AG09309 (cell line): ENCODE data around the gene PFDN1.

ENCODE experiments used
- DNase-seq: peaks from one replicate; pipeline ENCODE4 v3.0.0-alpha.2; 2010; ENCODE audit warnings: low read depth
- H3K4me3 ChIP-seq: 2 replicates; pipeline ENCODE4 v1.5.1; 2011; ENCODE audit warnings: mild to moderate bottlenecking, low read depth, low read length, moderate library complexity; ENCODE audit not compliant: control insufficient read depth
- CTCF ChIP-seq: IDR thresholded peaks from 2 replicates; pipeline ENCODE4 v1.5.1; 2011; ENCODE audit warnings: mild to moderate bottlenecking, low read depth, low read length, inconsistent platforms; ENCODE audit not compliant: insufficient read depth, control insufficient read depth; ENCODE audit errors: missing control alignments

PFDN1 gene

GRCh38 chr5:140282266-140282665 is 20.6 kb downstream of the PFDN1 start:
- no peak overlapping the region for H3K4me3 ChIP-seq
- TF ChIP-seq CTCF, result no peak
- DNase-seq, result no peak

GRCh38 chr5:140275837-140276236 is 27.1 kb downstream of the PFDN1 start:
- no peak for TF ChIP-seq CTCF
- H3K4me3 ChIP-seq, result no peak overlapping the region
- DNase-seq, result no peak

- TF ChIP-seq CTCF, result no peak
- no peak for DNase-seq
- no peak overlapping the region for H3K4me3 ChIP-seq
Observed at GRCh38 chr5:140273401-140273877, 29.5 kb downstream of the PFDN1 start.

GRCh38 chr5:140270008-140270407 is 32.9 kb downstream of the PFDN1 start:
- no peak for TF ChIP-seq CTCF

GRCh38 chr5:140267559-140268018 is 35.3 kb downstream of the PFDN1 start:
- no peak for TF ChIP-seq CTCF
- no peak overlapping the region for H3K4me3 ChIP-seq
- DNase-seq, result no peak

More at GRCh38 chr5:140270008-140270407, 32.9 kb downstream of the PFDN1 start:
- no peak overlapping the region for H3K4me3 ChIP-seq
- no peak for DNase-seq

GRCh38 chr5:140267201-140267540 is 35.7 kb downstream of the PFDN1 start:
- TF ChIP-seq CTCF, result no peak
- no peak for DNase-seq
- no peak overlapping the region for H3K4me3 ChIP-seq
